Skeletal muscle cell (primary cell): Measurements from ENCODE around the gene BRD7.

Source experiments
- DNase-seq: peaks from one replicate; pipeline ENCODE4 v3.0.0-alpha.2; 2010; ENCODE audit warnings: low read depth
- H3K4me3 ChIP-seq: 2 replicates; pipeline ENCODE4 v1.5.1; 2011; ENCODE audit warnings: low read depth, mild to moderate bottlenecking, control low read depth, low read length, moderate library complexity

Gene BRD7

DNA sequence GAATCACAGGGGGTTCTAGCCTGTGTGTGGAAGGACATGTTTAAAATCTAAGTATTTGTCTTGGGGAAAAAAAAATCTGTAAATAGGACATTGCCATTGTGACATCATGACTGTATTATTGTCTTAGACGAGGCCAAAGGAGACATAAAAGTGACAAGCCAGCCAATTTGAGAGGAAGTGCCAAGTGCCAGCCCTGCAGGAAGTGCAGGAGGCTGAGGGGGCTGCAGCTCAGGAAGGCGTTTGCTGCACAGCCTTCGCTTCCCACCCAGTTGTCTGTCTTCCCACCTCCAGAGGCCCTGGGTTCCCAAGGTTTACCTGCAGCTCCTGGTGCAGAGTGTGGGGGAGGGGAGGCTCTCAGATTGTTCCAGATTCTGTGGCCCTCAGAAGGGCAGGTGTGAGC lies 101.1 kb downstream of the BRD7 start:
- DNase-seq, result no peak
- H3K4me3 ChIP-seq, result no peak overlapping the region

DNA sequence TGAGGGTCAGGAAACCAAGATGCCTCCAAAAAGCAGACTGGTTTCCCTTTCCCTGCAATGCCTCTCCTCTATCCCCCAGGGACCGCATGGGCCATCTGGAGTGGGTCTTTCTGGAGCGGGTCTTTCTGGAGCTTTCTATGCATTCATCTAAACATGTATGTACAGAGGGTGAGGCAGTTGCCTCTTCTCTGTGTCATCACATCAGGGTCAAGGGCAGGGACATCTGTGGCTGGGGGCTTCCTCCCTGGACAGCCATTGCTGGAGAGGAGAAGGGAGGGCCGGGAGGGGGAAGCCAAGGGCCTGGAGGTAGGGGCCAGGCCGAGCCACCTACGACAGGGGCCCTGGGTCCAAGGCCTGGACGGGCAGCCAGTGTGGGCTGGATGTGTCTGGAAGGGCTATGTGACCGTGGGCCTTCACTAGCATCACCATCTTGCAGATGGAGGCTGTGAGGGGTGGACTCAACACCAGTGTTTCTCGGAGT lies 101.6 kb downstream of the BRD7 start:
- H3K4me3 ChIP-seq, result peak overlapping the region; percentile 50
- no peak for DNase-seq

DNA sequence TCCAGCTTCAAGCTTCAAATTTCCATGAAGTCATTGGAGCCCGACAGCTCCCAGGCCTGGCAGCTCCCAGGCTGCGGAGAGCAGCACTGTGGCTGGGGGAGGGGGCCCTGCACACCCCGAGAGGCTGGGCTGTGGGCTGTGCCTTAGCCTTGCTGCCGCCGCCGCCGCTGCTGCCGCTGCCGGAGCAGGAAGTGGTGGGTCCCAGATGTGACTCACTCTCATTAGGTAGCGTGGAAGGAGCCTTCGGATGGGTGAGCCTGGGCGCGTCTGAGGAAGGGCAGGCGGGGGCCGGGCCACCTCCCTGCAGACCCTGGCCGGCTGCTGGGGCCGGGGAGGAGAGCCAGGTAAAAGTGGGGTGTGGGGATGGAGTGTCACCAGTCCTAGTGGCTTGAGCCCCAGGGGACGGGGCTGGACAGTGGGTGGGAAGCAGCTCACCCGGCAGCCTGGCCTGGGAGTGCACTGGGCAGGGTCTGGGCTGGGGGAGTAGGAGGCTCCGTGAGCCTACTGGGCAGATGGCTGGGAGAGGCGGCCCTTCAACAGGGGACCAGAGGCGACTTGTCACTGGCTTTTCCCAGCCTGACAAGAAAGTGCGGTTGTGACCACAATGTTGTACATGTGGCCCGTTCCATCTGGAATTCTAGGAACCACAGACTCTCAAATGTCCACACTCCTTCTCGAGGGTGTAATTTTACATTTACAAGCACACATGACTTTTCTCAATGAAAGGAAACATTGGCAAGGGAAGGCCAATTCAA lies 102.3 kb downstream of the BRD7 start, which contains the start of gene ADCY7:
ADCY7 (plus strand) TSS at position 215 of the 755 bp plus-strand sequence. CDS start 21,629 bp downstream, outside the sequence.
- H3K4me3 ChIP-seq, result peak within 1 kb of the TSS; percentile 50
- DNase-seq, result peak; percentile 66
